A673 (cell line): ENCODE measurements around the gene APOBEC3G. TPM values are rescaled to one million over a fixed set of nuclear protein-coding genes. Genes with fewer than 3 reads are reported as not detected.
"Not testable (repeated sequence)": the region's sequence is repeated elsewhere in the genome, so short reads cannot be mapped to it uniquely, and the experiment has no call there.

ENCODE experiments used
- BruUV-seq: library from RNA; stranded (reverse); fragments of 400-500 nt; replicated peaks from 2 replicates; lab custom pipeline; 2021; lab: Mats Ljungman, UMichigan
- CTCF ChIA-PET: fragments of 300-600 bp; sonication (Branson Sonifier 250); formaldehyde crosslinking; loops from one replicate; lab custom pipeline; 2022; ENCODE audit warnings: antibody characterized with exemption; lab: Charles Lee
- POLR2A ChIA-PET: fragments of 300-600 bp; sonication (Branson Sonifier 250); formaldehyde crosslinking; loops from one replicate; lab custom pipeline; 2022; ENCODE audit warnings: antibody characterized with exemption; ENCODE audit not compliant: low non-redundant PET; lab: Charles Lee
- DNase-seq: peaks from one replicate; pipeline ENCODE4 v3.0.0-alpha.2; 2015; ENCODE audit warnings: low spot score
- H3K27ac ChIP-seq: fragments of 200-600 bp; sonication (generic); 2 replicates; pipeline ENCODE4 v1.5.1; 2016; ENCODE audit warnings: mixed run types, low read depth, mild to moderate bottlenecking, mixed read lengths, antibody characterized with exemption, low read length; ENCODE audit not compliant: poor library complexity, severe bottlenecking
- H3K27me3 ChIP-seq: fragments of 200-600 bp; sonication (generic); replicated peaks from 2 replicates; pipeline ENCODE4 v1.6.1; 2017; ENCODE audit warnings: mixed run types, low read depth, mild to moderate bottlenecking, mixed read lengths, antibody characterized with exemption, low read length; ENCODE audit not compliant: insufficient read depth, poor library complexity
- H3K36me3 ChIP-seq: fragments of 200-600 bp; sonication (generic); 2 replicates; pipeline ENCODE4 v1.6.1; 2016; ENCODE audit warnings: mixed run types, mild to moderate bottlenecking, mixed read lengths, antibody characterized with exemption, low read length; ENCODE audit not compliant: insufficient read depth, poor library complexity, severe bottlenecking
- H3K4me1 ChIP-seq: fragments of 200-600 bp; sonication (generic); 2 replicates; pipeline ENCODE4 v1.6.1; 2017; ENCODE audit warnings: mixed run types, mild to moderate bottlenecking, mixed read lengths, antibody characterized with exemption, low read length; ENCODE audit not compliant: insufficient read depth, poor library complexity, severe bottlenecking
- H3K4me3 ChIP-seq: fragments of 200-600 bp; sonication (generic); 2 replicates; pipeline ENCODE4 v1.5.1; 2016; ENCODE audit warnings: low read depth, mixed run types, mild to moderate bottlenecking, mixed read lengths, low read length; ENCODE audit not compliant: poor library complexity, severe bottlenecking
- H3K9me3 ChIP-seq: fragments of 200-600 bp; sonication (generic); 2 replicates; pipeline ENCODE4 v1.6.1; 2016; ENCODE audit warnings: mixed run types, low read depth, mild to moderate bottlenecking, mixed read lengths, antibody characterized with exemption, low read length; ENCODE audit not compliant: poor library complexity, severe bottlenecking
- CTCF ChIP-seq: fragments of 300-800, 200-600 bp; sonication (generic); conservative IDR thresholded peaks from 2 replicates; pipeline ENCODE4 v1.5.1; 2017; ENCODE audit warnings: low read depth, mild to moderate bottlenecking, antibody characterized with exemption, low read length, moderate library complexity, mixed read lengths
- EZH2 ChIP-seq: fragments of 200-600 bp; sonication (generic); IDR thresholded peaks from 2 replicates; pipeline ENCODE4 v1.6.1; 2017; ENCODE audit warnings: borderline replicate concordance, low read depth, mild to moderate bottlenecking, mixed read lengths, antibody characterized with exemption, low read length; ENCODE audit not compliant: poor library complexity, severe bottlenecking
- intact Hi-C: fragments of 100-400 bp; cut with micrococcal nuclease; formaldehyde crosslinking; loops from one replicate; pipeline ENCODE4 v1.10.0; 2022; ENCODE audit not compliant: unreplicated experiment
- total RNA-seq: library from RNA; stranded (reverse); gene quantifications from 2 replicates; pipeline ENCODE4 v1.2.3, GENCODE V29; 2021

Gene APOBEC3G
- total RNA-seq, 1 experiment from 2014 or later = 2.5 TPM

GRCh38 chr22:39029227-39029626 lies 47.8 kb upstream of the APOBEC3G start:
- Histone ChIP-seq H3K4me1 (no peaks in the 10 kb centered on the region), H3K9me3 (no peaks in the 10 kb centered on the region), H3K36me3 (no peaks in the 10 kb centered on the region), H3K4me3 (no peak overlapping the region), H3K27me3 (no peaks in the 10 kb centered on the region), H3K27ac (no peak overlapping the region)
- BruUV-seq = no TSS peak
- intact Hi-C loops = no loop called here
- no peak for DNase-seq
- POLR2A ChIA-PET = no interaction called here
- CTCF ChIA-PET = no interaction called here
- TF ChIP-seq EZH2 (no peak), CTCF (no peak)

GRCh38 chr22:39030705-39031104 lies 46.4 kb upstream of the APOBEC3G start:
- no peaks in the 10 kb centered on the region for H3K4me1 ChIP-seq
- intact Hi-C loops = no loop called here
- H3K36me3 ChIP-seq = no peaks in the 10 kb centered on the region
- no TSS peak for BruUV-seq
- ChIA-PET CTCF (no interaction called here), POLR2A (no interaction called here)
- H3K9me3 ChIP-seq = no peaks in the 10 kb centered on the region
- H3K4me3 ChIP-seq = no peak overlapping the region
- TF ChIP-seq EZH2 (no peak), CTCF (no peak)
- no peak overlapping the region for H3K27ac ChIP-seq
- DNase-seq = no peak
- no peaks in the 10 kb centered on the region for H3K27me3 ChIP-seq

- H3K27ac ChIP-seq, H3K9me3 ChIP-seq, CTCF ChIA-PET, H3K36me3 ChIP-seq, H3K27me3 ChIP-seq, H3K4me3 ChIP-seq, BruUV-seq, DNase-seq, intact Hi-C loops, H3K4me1 ChIP-seq: not testable (repeated sequence)
- POLR2A ChIA-PET = interaction anchor here (0.7 kb wide), 1 partner anchor 148 kb away, joined by 8 read pairs; no protein-coding TSS in a partner anchor
Measured at GRCh38 chr22:39031434-39032295, 45.4 kb upstream of the APOBEC3G start.

- intact Hi-C loops, H3K27ac ChIP-seq, H3K4me3 ChIP-seq, H3K27me3 ChIP-seq, POLR2A ChIA-PET, DNase-seq, CTCF ChIA-PET, BruUV-seq, H3K36me3 ChIP-seq, H3K9me3 ChIP-seq: not testable (repeated sequence)
- H3K4me1 ChIP-seq = peaks cover 14% of the 10 kb centered on the region
Measured at GRCh38 chr22:39037071-39037470, 40.0 kb upstream of the APOBEC3G start.
